Astrocyte of the cerebellum (primary cell): ENCODE measurements around the gene SF3B2.
"Not testable (repeated sequence)": the region's sequence is repeated elsewhere in the genome, so short reads cannot be mapped to it uniquely, and the experiment has no call there.

ENCODE experiments used
- DNase-seq: peaks from one replicate; pipeline ENCODE4 v3.0.0-alpha.2; 2011; ENCODE audit warnings: low read depth
- H3K4me3 ChIP-seq: 2 replicates; pipeline ENCODE4 v1.5.1; 2011; ENCODE audit warnings: mild to moderate bottlenecking, low read depth, low read length, moderate library complexity
- in situ Hi-C: cut with HindIII; loops from 2 replicates; pipeline ENCODE4 v1.10.0; 2017; ENCODE audit warnings: low sequenced_read_pairs
- TF ChIP-seq, protein P1 (sequence below): IDR thresholded peaks from 2 replicates; pipeline ENCODE4 v1.5.1; 2012; ENCODE audit warnings: low read length, low read depth, moderate library complexity, mild to moderate bottlenecking; ENCODE audit errors: missing control alignments

Gene SF3B2

DNA sequence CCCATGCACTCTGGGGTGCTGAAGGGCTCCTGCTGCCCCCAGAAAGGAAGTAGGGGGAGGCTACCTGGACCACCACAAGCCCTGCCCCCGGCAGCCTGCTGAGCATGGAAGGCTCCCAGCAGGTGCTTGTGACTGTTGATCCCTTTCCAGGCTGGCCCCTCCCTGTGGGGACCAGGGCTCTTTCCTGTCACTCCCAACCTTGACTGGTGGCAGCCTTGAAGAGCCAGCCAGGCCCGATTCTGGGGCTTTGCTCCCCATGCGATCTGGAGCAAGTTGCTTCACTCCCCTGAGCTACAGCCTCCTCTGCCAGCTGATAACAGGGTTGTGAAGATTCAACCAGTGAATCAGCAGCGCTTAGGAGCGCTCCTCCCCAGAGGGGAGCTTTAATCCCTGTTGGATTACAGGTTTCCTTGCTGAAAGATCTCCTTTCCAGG is 44.9 kb upstream of the SF3B2 start:
- in situ Hi-C loops = no loop called here
- no peak for DNase-seq
- no peak overlapping the region for H3K4me3 ChIP-seq
- TF ChIP-seq, protein P1, sequence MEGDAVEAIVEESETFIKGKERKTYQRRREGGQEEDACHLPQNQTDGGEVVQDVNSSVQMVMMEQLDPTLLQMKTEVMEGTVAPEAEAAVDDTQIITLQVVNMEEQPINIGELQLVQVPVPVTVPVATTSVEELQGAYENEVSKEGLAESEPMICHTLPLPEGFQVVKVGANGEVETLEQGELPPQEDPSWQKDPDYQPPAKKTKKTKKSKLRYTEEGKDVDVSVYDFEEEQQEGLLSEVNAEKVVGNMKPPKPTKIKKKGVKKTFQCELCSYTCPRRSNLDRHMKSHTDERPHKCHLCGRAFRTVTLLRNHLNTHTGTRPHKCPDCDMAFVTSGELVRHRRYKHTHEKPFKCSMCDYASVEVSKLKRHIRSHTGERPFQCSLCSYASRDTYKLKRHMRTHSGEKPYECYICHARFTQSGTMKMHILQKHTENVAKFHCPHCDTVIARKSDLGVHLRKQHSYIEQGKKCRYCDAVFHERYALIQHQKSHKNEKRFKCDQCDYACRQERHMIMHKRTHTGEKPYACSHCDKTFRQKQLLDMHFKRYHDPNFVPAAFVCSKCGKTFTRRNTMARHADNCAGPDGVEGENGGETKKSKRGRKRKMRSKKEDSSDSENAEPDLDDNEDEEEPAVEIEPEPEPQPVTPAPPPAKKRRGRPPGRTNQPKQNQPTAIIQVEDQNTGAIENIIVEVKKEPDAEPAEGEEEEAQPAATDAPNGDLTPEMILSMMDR = no peak

DNA sequence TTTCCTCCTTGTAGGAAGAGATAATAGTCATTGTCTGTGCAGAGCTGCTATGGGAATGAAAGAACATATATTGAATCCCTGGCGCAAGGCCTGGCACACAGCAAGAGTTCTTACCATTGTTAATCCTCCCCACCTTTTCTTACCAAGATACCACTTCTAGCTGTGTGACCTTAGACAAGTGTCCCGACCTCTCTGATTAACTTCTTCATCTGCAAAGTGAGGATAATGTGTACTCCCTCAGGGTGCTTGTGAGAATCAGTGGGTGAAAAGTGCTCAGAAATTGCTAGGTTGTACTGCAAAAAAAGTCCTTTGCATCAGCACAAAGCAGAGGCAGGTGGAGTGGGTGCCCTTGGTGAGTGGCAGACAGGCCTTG is 44.1 kb upstream of the SF3B2 start:
- no peak for DNase-seq
- TF ChIP-seq, protein P1 = no peak
- in situ Hi-C loops = no loop called here
- no peak overlapping the region for H3K4me3 ChIP-seq

DNA sequence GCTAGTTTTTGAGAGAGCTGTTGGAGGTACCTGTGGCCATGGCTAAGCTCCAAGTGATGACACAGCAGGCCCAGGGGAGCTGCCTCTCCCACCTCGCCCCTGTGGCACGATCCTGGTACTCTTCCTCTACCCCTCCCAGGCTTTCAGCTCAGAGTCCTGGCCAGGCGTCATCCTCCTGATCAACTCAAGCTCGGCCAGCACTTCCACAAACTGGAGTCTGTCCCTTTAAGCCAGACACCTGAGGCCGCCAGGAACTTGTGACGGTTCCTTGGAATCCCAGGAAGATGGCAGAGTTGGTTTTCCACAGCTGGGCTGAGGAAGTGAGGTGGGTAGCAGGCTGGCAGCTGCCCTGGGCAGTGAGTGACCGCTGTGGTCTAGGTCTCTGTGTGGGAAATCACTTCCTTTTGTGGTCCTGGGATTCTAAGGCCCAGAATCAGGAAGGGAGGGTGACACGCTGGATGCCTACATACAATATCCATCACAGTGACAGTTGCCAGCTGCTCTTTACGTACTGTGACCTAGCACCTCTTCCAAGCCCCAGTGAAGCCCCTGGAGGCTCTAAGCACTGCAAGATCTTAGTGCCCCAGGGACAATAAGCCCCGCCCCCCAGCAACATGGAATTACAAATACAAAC is 43.6 kb upstream of the SF3B2 start:
- DNase-seq = no peak

DNA sequence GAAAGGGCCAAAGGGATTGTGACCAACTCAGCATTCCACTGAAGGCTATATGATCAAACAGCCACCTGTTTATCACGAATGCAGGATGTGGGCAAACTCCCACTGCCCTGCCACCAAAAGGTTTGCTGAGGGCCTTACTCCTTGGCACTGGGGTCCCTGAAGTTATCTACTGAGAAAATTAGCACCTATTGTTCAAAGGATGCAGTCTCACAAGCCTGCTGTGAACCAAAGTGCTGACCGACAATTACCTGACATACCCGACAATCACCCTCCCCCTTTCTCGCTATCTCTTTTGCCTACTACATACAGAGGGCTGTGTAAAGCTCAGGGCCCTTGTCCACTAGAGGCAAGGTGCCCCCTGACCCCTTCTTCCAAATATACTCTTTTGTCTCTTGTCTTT is 42.1 kb upstream of the SF3B2 start:
- in situ Hi-C loops = not testable (repeated sequence)

More for the DNA sequence above, 43.6 kb upstream of the SF3B2 start:
- H3K4me3 ChIP-seq = no peak overlapping the region
- in situ Hi-C loops = no loop called here
- TF ChIP-seq, protein P1 = no peak

DNA sequence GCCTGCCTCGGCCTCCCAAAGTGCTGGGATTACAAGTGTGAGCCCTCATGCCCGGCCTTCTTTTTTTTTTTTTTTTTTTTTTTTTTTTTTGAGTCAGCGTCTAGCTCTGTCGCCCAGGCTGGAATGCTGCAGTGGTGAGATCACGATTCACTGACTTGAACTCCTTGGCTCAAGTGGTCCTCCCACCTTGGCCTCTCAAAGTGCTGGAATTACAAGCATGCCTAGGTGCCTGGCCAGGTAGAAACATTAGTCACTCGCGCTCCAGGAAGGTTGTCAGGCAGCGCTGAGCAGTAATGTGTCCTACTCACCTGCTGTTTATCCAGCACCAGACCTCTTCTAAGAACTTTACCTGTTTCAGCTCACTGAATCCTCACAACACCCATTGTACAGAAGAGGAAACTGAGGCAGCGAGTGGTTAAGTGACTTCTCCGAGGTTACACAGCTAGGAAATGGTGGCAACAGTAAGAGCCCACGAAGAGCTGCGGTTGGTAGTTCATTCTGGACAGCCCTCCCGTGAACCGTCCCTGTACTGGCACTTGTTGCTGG is 40.9 kb upstream of the SF3B2 start:
- no peak for DNase-seq
- H3K4me3 ChIP-seq = no peak overlapping the region
- TF ChIP-seq, protein P1 = no peak
- in situ Hi-C loops = no loop called here

More for the DNA sequence above, 42.1 kb upstream of the SF3B2 start:
- not testable (repeated sequence) for DNase-seq, H3K4me3 ChIP-seq

DNA sequence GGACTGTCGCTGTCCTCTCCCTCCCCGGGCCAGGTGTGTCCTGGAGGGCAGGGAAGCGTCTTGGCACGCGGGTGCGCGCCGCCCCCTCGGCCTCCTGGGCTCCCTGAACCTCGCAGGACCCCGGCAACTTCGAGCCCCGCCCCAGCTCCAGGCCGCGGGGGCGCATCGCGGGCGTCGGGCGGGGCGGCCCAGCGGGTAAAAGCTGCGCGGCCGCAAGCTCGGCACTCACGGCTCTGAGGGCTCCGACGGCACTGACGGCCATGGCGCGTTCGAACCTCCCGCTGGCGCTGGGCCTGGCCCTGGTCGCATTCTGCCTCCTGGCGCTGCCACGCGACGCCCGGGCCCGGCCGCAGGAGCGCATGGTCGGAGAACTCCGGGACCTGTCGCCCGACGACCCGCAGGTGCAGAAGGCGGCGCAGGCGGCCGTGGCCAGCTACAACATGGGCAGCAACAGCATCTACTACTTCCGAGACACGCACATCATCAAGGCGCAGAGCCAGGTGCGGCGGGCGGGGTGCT is 40.3 kb upstream of the SF3B2 start, which contains the start of gene CST6:
Gene CST6 (plus strand): TSS at position 224 of the 519 bp plus-strand sequence. CDS start 37 bp downstream, at position 261.
- no peak within 1 kb of the TSS for H3K4me3 ChIP-seq
- no peak for DNase-seq
- in situ Hi-C loops = no loop called here
- TF ChIP-seq, protein P1 = no peak

DNA sequence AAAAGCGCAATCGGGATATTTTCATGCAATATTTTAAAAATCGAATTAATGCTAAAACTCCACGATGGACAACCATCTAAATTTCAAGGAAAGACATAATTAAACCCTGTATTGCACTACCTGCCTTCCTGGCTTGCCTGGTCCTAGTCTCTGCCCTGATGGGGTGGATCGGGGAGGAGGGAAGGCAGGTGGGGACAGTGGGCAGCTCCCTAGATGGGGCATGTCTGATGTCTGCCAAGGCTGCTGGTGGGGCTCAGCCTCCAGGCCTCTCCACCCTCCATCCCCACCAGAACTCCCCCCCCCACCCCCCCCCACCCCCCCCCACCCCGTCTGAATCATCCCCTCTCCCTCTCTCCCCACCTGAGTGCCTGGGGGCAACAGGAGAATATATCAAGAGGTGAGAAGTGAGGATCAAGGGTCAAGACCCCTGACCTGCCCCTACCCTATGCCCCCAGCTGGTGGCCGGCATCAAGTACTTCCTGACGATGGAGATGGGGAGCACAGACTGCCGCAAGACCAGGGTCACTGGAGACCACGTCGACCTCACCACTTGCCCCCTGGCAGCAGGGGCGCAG is 39.7 kb upstream of the SF3B2 start:
- in situ Hi-C loops = no loop called here
- no peak overlapping the region for H3K4me3 ChIP-seq
- TF ChIP-seq, protein P1 = no peak
- no peak for DNase-seq
